Activated naive CD8-positive, alpha-beta T cell (primary cell): ENCODE results near the gene DCC.

ENCODE experiments used
- H3K27ac Mint-ChIP-seq: one replicate; pipeline ENCODE4 v1.8.0; 2021; ENCODE audit warnings: mixed read lengths
- H3K27me3 Mint-ChIP-seq: one replicate; pipeline ENCODE4 v1.8.0; 2021; ENCODE audit warnings: mixed read lengths
- H3K36me3 Mint-ChIP-seq: one replicate; pipeline ENCODE4 v1.8.0; 2021; ENCODE audit warnings: mixed read lengths
- H3K4me1 Mint-ChIP-seq: one replicate; pipeline ENCODE4 v1.8.0; 2021; ENCODE audit warnings: low read depth, mixed read lengths
- H3K4me3 Mint-ChIP-seq: one replicate; pipeline ENCODE4 v1.8.0; 2021; ENCODE audit warnings: mild to moderate bottlenecking, mixed read lengths
- H3K9me3 Mint-ChIP-seq: one replicate; pipeline ENCODE4 v1.8.0; 2021; ENCODE audit warnings: low read depth, mixed read lengths

DCC gene

GRCh38 chr18:53544917-53545316 lies 1204.9 kb downstream of the DCC start:
- Mint-ChIP-seq H3K4me1 (no peaks in the 10 kb centered on the region), H3K27me3 (no peaks in the 10 kb centered on the region), H3K4me3 (no peak overlapping the region), H3K27ac (no peak overlapping the region), H3K9me3 (peaks cover 3% of the 10 kb centered on the region), H3K36me3 (no peaks in the 10 kb centered on the region)

DNA sequence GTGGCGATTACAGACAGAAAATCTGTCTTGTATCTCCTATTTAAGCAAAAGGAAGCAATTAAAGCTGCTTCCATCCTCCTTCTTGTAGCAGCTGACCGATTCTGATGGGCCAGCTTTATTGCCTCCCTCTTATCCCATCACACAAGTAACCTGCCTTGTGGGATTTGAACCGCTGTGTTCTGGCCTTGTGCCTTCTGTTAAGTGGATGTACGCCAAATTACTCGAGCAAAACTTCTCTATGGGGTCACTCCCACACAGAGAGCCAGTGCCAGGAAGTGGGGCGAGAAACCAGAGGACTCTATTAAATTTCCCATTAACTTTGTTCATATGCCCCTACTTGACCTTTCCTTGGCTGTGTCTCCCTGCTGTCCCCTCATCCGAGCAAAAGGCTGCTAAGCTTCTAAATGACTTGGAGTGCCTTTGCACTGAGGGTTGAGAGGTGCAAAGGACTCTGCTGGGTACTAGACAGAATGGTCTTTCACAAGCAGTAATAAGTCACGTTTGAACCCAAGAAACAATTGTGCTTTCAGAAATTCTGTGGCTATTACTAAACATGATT lies 1212.0 kb downstream of the DCC start:
- Mint-ChIP-seq H3K27me3 (no peaks in the 10 kb centered on the region), H3K4me3 (no peak overlapping the region)

GRCh38 chr18:53553030-53553429 lies 1213.0 kb downstream of the DCC start:
- Mint-ChIP-seq H3K27me3 (no peaks in the 10 kb centered on the region), H3K27ac (no peak overlapping the region), H3K9me3 (no peaks in the 10 kb centered on the region), H3K36me3 (no peaks in the 10 kb centered on the region), H3K4me1 (no peaks in the 10 kb centered on the region), H3K4me3 (no peak overlapping the region)

More for the DNA sequence above, 1212.0 kb downstream of the DCC start:
- Mint-ChIP-seq H3K36me3 (no peaks in the 10 kb centered on the region), H3K4me1 (no peaks in the 10 kb centered on the region), H3K9me3 (no peaks in the 10 kb centered on the region), H3K27ac (no peak overlapping the region)

DNA sequence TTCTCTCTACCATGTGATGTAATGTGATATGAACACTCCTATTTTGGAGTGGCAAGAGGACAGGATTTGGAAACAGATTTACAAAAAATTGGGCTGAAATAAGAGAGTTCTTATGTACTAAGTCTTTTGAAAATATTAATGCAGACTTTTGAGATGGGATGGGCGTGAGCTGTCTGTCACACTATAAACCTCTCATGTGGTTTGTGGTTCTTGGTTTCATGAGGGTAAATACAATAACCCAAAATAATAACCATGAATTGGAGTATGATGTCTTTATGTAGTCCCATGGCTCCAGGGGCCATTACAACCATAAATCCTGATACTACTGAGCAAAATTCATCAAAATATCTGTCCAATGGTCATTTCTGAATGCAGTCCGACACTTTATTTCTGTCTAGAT lies 1216.5 kb downstream of the DCC start:
- Mint-ChIP-seq H3K27me3 (no peaks in the 10 kb centered on the region), H3K4me1 (no peaks in the 10 kb centered on the region), H3K9me3 (peaks cover 3% of the 10 kb centered on the region), H3K27ac (no peak overlapping the region), H3K4me3 (no peak overlapping the region), H3K36me3 (no peaks in the 10 kb centered on the region)

- no peaks in the 10 kb centered on the region for H3K36me3 Mint-ChIP-seq
- H3K4me3 Mint-ChIP-seq: no peak overlapping the region
- H3K27me3 Mint-ChIP-seq: peaks cover 3% of the 10 kb centered on the region
- no peaks in the 10 kb centered on the region for H3K4me1 Mint-ChIP-seq
- no peak overlapping the region for H3K27ac Mint-ChIP-seq
- peaks cover 7% of the 10 kb centered on the region for H3K9me3 Mint-ChIP-seq
Observed at GRCh38 chr18:53560546-53560945, 1220.5 kb downstream of the DCC start.

DNA sequence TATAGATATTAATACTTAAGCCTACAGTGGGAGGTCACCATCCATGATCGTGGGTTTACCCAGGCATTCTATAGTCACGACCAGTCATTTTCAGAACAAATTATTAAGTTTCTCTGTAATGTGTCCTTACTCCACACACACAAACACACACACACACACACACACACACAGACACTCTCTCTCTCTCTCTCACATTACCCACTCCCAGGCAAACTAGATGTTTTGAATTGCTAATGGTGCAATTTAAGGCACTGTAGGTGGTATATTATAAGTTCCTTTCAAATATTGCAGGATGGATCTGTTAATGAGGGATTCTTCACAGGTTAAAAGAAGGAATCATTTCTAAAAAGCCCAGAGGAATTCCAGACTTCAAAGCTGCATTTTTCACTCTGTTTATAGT lies 1226.6 kb downstream of the DCC start:
- Mint-ChIP-seq H3K4me1 (no peaks in the 10 kb centered on the region), H3K4me3 (no peak overlapping the region), H3K36me3 (no peaks in the 10 kb centered on the region), H3K27ac (no peak overlapping the region), H3K27me3 (peaks cover 4% of the 10 kb centered on the region), H3K9me3 (peaks cover 4% of the 10 kb centered on the region)

- Mint-ChIP-seq H3K4me3 (no peak overlapping the region), H3K27ac (no peak overlapping the region), H3K9me3 (peaks cover 4% of the 10 kb centered on the region)
Observed at GRCh38 chr18:53567929-53568574, 1228.1 kb downstream of the DCC start.

More at GRCh38 chr18:53567929-53568574, 1228.1 kb downstream of the DCC start:
- no peaks in the 10 kb centered on the region for H3K36me3 Mint-ChIP-seq
- no peaks in the 10 kb centered on the region for H3K4me1 Mint-ChIP-seq
- H3K27me3 Mint-ChIP-seq: peaks cover 4% of the 10 kb centered on the region
